Fibroblast of skin of abdomen (primary cell): ENCODE results near the gene RPL5. TPM values are rescaled to one million over a fixed set of nuclear protein-coding genes. Genes with fewer than 3 reads are reported as not detected.
"Not testable (repeated sequence)": the region's sequence is repeated elsewhere in the genome, so short reads cannot be mapped to it uniquely, and the experiment has no call there.

Source experiments
- DNase-seq: peaks from one replicate; pipeline ENCODE4 v3.0.0-alpha.2; 2013
- polyA plus RNA-seq, 2 experiments: library from polyadenylated mRNA; unstranded; fragments of 120-200 nt; gene quantifications; one replicate each; pipeline ENCODE4 v1.2.1, GENCODE V29; 2013; ENCODE audit not compliant: insufficient read length in 2 of 2

The RPL5 gene
- polyA plus RNA-seq (2013, experiment 1 of 2; ENCODE audit: insufficient read length): 2,024 TPM
- 1,965 TPM for polyA plus RNA-seq (2013, experiment 2 of 2; ENCODE audit: insufficient read length)

GRCh38 chr1:92831762-92832536, at the start of gene RPL5:
RPL5 (plus strand) TSS chr1:92832040; CDS start chr1:92832115, 75 bp downstream.
- peak; percentile 97 for DNase-seq

- DNase-seq: not testable (repeated sequence)
Observed at GRCh38 chr1:92783550-92783949, 48.3 kb upstream of the RPL5 start.

DNA sequence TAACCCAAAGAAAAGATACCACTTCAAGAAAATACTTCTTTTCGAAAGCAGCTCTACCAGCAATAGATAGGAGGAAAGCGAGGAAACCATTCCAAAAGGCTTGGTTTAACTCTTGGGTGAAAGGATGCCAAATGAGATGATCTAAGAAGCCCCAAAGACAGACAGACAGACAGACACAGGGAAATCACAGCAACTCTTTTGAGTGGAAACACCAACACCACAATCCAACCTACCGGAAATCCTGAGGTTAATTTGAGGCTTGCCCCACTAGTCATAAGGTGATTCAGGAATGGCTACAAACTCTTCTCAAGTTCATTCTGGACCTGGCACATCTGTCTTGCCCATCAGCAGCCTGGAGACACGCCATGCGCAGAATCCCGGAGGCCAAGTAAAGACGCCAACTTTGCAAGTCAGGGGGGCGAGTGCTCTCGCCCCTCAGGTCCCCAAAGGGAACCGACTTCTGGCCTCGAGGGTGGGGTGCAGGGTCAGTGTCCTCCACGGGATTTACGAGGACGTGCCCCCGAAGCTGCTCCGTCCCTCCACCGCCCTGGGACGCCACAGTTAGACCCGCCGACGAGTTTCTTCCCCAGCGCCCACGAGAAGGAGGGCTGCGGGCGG, 47.7 kb upstream of the RPL5 start:
- DNase-seq: peak; percentile 40

- peak; percentile 96 for DNase-seq
Observed at GRCh38 chr1:92784639-92785500, 47.0 kb upstream of the RPL5 start, which contains the start of gene EVI5. EVI5 (minus strand) TSS chr1:92785108; CDS start chr1:92736546, 48,562 bp downstream.

DNA sequence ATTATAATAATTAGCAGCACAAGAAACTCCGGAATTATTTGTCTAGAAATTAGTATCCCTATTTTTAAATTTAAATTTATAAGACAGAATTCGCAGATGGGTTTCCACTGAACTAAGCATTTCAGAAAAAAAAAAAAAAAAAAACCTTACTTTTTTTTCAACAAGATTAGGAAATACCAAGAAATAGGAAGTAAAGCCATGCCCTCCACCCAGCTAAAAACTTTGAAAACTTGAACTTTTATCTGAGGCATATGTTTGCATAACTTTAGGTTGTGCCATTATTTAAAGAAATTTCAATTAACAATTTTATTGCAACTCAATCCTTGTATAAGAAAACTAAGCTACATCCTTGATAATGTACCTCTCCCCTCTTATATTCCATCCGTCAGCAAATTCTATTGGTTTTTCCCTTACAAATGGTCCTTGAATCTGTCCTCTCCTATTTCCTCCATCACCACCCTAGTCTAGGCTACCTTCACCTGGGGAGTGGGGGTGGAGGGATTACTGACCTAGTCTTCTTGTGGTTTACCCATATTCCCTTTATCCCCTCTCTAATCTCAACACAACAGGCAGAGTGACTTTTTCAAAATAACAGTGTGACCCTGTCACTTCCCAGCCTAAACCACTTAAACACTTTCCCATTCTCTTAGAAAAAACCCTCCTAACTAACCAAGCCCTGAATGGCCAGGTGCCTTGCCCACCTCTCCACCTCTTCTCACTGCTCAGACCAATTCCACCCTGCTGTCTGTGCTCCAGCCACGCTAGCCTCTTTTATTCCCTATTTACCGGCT, 45.5 kb upstream of the RPL5 start:
- DNase-seq: no peak

DNA sequence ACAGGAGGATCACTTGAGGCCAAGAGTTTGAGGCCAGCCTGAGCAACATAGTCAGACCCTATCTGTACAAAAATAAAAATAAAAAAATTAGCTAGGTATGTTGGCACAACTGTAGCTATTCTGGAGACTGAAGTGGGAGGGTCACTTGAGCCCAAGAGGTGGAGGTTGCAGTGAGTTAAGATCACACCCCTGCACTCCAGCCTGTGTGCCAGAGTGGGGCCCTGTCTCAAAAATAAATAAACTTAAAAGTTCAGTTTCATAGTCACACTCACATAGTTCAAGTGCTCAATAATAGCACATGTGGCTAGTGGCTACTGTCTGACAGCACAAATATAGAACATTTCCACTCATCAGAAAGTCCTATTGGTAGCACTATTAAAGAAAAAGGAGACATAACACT, 41.8 kb upstream of the RPL5 start:
- DNase-seq: no peak

DNA sequence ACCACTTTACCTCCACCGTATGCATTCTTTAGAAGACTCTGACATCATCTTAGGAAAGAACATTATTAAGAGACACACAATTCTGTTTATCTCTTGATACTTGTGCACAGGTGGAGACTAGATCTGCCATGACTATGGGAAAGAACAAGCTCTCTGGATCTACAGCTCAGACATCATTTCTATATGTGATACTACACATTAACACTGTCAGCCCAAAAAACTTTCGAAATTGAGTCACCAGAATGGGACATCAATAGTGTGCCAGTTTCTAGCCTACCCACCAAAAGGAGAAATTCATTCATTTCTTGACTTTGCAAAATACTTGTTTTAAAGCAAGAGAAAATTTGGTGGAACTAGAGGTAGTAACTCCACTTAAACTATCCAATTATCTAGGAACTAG, 41.0 kb upstream of the RPL5 start:
- DNase-seq: no peak

GRCh38 chr1:92791487-92792066, 40.3 kb upstream of the RPL5 start:
- no peak for DNase-seq

- no peak for DNase-seq
Observed at GRCh38 chr1:92792340-92792782, 39.5 kb upstream of the RPL5 start.

- peak; percentile 53 for DNase-seq
Observed at GRCh38 chr1:92795166-92795565, 36.7 kb upstream of the RPL5 start.

DNA sequence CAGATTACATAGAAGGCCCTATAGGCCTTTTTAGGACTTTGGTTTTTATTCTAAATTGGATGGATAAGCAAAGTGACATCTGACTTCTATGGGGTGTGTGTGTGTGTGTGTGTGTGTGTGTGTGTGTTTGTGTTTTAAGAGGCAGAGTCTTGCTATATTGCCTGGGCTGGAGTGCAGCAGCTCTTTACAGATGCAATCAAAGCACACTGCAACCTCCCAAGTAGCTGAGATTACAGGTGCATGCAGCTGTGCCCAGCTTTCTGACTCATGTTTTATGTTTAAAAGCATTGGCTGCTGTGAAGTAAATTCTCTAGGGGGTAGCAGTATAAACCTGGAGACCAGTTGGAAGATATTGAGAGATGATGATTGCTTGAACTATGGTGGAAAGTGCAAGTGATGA, 34.5 kb upstream of the RPL5 start:
- no peak for DNase-seq

DNA sequence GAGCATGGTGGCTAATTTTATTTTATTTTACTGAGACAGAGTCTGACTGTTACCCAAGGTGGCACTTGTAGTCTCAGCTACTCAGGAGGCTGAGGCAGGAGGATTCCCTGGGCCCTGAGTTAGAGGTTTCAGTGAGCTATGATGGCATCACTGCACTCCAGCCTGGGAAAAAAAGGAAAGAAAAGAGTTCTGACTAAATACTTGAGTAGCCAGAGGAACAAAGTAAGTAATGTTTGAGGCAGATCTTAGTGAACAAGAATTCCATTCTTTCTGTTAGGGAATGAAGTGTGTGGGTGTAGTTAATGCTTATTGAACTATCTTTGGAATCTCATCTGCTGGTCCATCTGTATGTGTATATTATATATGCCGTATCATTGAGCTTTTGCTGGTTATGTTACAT, 33.9 kb upstream of the RPL5 start:
- peak; percentile 62 for DNase-seq

DNA sequence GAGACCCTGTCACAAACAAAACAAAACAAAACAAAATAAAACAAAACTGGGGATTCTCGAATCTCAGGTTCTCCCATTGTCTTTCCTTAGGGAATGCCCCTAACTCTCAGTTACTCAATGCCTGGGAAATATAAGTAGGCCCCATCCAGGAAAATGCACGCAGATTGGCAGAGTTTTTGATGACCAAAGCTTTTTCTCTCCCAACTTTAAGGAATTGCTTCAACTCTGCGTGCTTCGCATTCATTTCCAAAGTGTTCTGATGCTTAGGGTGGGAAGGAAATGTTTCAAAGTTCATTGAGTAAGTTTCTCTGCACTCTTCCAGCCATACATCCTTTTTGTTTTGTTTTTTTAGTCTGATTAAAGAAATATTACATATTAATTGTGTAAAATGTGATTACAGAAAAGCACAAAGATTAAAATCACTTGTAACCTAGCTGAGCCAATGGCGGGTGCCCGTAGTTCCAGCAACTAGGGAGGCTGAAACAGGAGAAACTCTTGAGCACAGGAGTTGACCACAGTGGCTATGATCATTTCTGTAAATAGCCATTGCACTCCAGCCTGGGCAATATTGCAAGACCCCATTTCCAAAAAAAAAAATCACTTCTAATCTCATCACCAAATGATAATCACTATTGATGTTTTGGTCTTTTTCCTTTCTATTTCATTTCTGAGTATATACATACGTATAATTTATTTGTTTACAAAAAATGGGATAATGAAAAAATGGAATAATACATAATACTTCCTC, 28.5 kb upstream of the RPL5 start:
- no peak for DNase-seq

- DNase-seq: peak; percentile 89
Observed at GRCh38 chr1:92804721-92805201, 27.1 kb upstream of the RPL5 start.

DNA sequence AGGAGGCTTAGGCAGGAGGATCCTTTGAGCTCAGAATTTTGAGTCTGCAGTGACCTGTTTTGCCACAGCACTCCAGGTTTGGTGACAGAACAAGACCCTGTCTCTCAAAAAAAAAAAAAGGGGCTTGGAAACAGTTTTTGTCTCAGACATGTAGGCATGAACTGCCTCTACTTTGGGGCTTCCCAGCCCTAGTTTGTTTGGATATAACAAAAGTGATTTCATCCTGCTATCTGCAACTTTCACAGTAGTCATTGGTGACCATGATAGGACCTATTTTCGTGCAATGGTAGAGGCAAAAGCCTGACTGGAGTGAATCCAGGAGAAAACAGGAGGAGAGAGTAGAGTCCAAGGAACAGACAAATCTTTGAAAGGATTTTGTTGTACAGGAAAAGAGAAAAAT, 26.6 kb upstream of the RPL5 start:
- no peak for DNase-seq

GRCh38 chr1:92808381-92808780, 23.5 kb upstream of the RPL5 start:
- DNase-seq: no peak

- DNase-seq: no peak
Observed at GRCh38 chr1:92816732-92817131, 15.1 kb upstream of the RPL5 start.

GRCh38 chr1:92817137-92817697, 14.6 kb upstream of the RPL5 start:
- no peak for DNase-seq

DNA sequence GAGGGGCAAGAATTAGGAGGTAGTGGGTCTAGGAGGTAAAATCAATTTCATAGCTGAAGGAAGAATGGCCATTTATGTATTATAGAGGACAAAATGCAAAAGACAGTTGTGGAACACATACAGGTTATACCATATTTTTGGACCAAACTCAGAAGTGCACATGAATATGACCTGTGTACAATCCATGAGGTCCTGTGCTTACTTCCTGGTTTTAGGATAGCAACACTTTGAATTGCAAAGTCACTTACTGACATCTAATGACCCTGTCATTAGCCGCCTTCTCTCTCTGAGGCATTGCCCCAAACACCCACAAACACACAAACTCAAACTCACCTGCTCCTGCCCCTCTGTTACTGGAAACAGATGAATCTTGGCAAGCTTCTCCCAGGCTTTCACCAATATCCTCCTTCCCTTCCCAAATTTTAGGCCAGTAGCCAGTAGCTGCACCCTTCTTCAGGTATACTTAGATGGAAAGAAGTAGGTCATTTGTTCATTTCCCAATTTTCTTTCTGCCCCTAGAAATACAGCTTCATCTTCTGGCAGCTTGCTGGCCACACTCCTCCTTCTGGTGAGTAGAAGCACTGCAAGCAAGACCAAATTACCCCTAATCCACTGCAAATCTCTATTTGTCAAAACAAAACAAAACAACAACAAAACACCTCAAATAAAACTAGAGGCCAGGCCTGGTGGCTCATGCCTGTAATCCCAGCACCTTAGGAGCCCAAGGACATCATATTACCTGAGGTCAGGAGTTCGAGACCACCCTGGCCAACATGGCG, 13.7 kb upstream of the RPL5 start:
- DNase-seq: no peak

DNA sequence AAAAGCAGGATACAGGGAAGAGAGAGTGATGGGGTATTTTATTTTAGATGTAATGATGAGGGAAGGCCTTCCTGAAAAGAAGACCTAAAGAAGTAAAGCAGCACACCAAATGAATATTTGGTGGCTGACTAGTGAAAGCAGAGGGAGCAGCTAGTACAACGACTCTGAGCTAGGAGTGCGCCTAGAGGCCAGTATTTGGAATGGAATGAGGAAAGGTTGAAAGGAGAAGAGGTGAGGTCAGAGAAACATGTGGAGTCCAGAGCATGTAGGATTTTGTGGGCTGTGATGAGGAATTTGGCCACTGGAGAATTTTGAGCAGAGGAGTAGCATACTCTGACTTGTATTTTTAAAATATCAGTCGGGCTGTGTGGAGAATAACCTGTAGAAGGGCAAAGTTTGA, 11.8 kb upstream of the RPL5 start:
- DNase-seq: no peak
